HG03060 (cell line): ENCODE results near the gene TERT.

ENCODE experiments used
- ATAC-seq: cut with Tn5 transposase; IDR thresholded peaks from one replicate; pipeline ENCODE4 v1.9.1; 2021; ENCODE audit warnings: low read depth, moderate number of reproducible peaks; ENCODE audit not compliant: unreplicated experiment

TERT gene

DNA sequence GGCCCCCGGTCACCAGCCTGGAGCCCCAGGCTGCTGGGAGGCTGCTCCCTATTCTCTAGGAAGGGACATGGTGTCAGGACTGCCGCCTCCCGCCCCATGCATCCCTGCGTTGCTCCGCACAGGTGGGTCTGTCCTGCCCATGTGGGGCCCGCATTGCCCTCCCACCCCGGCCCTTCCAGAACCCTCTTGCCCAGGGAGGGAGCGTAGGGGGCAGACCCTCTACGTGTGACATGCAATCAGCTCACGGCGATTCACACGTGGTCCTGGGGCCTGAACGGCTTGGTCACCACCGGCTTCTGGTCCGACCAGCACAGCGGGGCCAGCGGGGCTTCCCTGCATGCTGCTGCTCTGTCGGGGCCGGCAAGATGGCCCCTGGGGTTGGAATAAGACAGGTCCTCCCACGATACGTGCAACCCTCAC is 84.0 kb downstream of the TERT start:
- no peak for ATAC-seq

DNA sequence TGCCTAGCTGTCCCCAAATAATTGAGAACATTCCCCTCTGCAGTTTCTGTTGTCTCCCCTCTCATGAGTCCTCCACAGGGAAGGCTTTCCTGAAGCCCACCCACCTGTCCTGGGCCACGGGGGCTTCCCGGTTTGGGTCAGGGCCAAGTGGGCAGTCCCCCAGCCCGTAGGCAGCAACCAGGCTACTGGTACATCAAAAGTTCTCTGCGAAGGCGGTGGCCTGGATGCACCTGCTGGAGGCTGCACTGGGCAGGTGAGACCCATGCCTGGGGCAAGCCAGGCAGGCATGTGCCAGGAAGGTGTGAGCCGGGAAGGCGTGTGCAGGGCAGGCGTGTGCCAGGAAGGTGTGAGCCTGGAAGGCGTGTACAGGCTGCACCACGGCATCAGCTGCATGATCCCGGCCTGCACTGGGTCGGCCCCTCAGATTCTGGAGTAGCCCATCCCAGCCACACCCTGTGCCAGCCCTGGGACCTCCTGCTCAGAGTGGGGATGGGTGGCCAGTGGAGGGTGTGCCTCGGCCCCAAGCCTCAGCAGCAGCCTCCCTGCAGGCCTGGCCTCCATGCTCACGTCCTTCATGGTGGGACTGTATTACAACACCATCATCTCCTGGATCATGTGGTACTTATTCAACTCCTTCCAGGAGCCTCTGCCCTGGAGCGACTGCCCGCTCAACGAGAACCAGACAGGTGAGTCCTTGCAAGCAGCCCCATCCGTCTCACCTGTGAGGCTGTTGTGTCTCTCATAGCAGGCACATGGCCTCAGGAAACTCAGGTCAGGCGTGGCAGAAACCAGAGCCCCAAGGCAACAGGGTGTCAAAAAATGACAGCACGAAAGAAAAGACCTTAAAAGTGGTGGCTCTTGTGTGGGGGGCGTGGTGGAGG is 84.7 kb downstream of the TERT start:
- ATAC-seq: no peak

DNA sequence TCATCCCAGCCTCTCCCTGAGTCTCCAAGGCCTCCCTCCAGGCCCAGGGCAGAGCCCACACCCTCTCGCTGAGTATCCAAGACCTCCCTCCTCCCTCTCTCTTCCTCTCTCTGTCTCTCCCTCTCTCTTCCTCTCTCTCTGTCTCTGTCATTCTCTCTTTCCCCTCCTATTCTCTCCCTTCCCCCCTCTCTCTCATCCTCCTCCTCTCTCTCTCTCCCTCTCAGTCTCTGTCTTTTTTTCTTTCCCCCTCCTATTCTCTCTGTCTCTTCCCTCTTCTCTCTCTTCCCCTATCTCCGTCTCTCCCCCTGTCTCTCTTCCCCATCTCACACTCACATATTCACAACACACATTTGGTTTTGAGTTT is 85.4 kb downstream of the TERT start:
- no peak for ATAC-seq

DNA sequence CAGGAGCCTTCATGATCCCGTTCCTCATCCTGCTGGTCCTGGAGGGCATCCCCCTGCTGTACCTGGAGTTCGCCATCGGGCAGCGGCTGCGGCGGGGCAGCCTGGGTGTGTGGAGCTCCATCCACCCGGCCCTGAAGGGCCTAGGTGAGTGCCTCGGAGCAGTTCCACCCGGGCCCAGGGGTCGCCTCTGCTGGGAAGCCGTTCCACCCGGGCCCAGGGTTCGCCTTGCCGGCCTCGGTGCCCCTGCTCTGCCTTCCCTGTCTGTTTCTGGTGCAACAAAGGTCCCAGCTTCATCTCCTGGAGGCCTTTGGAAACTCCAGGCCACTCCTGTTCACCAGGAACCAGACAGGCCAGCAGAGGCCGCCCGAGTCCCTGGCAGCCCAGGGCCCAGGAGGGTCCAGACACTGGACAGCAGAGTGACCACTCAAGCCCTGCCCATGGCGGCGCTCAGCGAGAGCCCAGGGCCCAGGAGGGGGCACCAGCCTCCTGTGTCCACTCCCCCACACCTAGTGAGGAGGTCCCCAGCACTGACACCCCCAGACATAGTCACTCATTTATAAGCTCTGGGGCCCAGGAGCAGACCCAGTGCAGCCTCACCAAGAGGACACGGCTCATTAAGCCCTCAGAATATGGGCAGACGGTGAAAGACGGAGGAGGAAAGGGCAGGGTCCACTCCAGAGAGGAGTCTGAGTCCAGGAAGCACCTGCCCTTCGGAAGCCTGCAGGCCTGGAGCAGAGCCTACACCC is 86.0 kb downstream of the TERT start:
- ATAC-seq: no peak

DNA sequence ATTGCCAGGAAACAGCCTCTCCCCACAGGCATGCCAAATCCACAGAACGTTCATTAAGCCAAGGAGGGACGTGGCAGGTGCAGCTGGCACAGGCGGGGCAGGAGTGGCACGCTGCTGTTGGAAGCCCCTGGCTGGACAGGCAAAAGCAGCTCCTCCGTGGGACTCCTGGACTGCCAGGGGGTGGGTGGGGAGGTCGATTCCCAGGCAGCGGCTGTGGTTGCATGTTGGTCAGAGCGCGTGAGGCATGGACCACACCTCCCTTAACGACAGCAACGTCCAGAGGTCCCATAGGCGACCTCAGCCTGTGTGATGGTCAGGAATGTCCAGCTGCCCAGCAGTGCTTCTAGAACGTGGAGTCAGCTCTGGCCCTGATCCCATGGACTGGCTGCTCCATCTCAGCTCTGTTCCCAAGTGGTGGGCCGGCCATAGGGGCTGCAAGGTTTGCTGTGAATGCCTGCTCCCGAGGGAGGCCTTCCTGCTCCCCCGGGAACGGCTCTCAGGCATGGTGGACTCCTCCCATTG is 86.6 kb downstream of the TERT start:
- ATAC-seq: no peak

DNA sequence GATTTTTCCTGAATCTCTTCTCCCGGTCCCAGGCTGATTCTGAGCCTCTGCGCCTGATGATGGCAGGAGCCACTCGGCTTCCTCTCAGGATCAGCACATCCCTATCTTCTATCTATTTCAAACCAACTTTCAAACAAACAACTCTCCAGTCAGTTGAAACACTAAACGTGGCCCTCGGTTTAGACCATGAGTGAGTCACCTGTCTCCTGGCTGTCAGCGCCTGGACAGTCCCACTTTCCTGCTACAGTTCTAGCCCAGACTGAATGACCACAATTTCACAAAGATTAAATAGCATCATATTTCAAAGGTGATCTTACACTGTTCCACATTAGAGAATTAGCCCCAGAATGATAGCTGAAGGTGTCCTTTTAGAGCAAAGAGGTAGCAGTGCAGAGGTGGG is 87.3 kb downstream of the TERT start:
- ATAC-seq: no peak

DNA sequence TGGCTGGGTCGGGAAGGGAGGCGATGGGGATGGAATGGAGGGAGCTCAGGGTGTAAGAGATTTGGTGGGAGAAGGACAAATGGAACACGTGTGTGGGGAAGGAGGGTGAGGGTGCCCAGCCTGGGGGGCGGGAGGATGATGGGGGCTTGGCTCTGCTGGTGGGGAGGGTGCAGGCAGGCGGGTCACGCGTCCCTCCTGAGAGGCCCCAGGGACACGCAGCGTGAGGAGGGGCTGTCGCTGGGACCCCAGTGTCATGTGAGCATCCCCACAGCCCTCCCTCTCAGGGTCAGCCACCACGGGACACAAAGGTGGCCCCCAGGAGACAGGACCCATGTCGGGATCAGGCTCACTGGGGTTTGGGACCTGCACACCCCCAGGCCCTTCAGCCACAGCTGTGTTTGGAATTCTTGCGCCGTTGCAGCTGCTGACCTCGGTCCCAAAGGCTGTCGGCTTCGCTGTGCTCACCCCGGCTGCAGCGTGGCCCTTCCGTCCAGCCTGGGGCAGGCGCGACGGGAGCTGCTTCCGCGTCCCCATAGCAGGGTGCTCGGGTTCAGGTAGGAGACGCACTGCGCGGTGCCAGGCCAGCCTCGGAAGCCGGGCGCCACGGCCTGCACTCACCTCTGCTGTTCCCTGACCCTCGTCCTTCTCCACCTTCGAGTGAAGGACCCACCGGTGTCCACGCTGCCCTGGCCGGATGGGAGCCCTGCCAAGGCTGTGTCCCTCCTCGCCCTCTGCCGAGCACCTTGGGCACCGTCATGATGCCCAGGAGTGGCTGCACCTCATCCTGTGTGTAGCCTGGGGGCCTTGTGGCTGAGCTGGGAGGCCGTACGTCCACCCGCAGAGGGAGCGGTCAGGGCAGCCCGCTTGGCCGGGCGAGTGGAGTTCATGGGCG is 88.1 kb downstream of the TERT start:
- no peak for ATAC-seq

DNA sequence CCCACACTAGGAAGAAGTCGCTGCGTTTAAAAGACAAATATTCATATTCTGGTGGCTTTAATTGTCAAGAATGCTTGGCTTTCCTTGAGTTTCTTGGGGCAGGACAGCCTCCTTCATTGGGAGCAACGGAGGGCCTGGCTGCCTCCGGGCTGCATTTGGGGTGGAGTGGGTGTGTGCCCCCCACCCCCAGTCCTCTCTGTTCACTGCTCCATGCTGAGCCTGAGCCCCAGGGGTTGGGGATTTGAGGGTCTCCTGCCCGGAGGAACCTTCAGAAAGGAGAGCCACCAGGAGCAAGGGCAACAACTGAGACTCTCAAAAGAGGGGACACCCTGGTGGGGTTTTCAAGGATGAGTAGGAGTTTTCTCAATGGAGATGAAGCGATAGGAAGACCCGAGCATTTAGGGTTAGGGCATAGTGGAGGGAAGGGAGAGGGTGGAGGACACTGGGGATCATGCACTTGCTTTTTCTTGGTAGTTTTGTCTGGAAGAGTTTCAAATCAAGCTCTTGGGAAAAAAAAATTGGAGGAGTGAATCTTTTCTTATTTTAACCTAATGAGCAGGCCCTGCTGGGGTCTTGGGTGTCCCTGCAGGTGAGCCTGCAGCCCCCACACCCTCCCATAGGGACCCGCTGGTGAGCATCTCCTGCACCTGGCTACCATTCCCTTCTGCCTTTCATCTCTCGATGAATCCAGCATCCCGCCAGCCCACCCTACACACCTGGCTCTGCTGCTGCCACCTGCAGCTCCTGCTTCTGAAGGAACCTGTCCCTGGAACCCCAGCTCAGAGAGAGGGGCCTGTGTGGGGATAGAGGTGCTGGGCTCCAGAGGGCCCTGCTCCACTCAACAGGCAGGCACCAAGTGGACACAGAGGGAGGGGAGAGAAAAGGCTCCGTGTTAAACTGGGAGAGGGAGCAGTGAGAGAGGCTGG is 89.3 kb downstream of the TERT start:
- ATAC-seq: no peak

DNA sequence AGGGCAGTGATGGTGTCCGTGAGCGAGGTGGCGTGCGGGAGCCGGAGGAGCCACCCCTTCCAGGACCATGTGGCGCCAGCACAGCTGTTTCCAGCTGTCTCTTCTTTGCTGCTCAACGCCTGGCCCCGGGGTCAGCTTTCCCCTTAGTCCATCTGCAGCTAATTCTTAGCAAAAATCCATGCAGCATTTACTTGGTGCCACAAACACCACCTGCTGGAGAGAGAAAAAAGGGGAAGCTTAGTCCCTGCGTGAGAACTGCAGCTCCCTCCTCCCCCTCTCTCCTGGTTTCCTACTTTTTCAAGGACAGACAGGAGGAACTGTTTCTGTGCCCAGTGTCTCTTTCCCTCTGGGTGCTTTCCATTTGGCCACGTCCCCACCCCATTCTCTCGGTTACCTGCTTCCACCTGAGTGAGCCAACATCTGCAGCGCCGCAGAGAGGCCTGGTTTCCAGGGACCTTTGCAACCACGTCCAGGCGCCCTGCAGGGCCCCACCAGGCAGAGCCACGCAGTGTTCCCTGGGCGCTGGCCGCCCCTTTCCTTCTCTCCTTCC is 90.1 kb downstream of the TERT start:
- no peak for ATAC-seq

DNA sequence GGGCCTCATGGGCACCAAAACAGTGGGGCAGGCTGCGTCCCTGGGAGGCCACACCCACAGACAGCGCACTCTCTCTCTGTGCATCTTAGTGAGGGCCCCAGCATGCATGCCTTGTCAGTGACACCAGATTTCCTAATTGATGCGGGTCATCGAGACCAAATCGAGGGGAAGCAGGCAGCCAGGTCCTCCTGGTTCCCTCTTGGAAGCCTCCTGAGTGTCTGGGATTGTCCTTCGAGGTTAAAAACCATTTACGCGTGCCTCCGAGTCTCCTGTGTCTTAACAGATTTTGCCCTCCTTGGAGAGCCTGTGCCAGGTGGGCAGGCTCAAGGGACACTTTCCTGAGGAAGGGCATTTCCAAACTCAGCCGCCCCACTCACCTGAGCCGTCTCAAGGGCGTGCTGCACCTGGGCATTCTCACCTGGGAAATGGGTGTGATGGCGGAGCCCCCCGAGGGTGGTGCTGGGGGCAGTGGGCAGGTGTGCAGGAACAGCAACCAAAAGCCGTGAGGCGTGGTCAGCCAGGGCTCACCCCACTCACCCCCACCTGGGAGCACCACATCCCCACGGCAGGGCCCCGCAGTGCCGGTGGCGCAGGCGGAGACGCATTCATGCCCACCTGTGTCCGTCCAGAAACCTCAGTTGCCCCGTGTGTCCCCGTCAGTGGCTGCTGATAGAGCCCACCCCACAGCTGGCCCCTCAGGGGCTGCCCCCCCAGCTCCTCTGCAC is 90.7 kb downstream of the TERT start:
- ATAC-seq: no peak

DNA sequence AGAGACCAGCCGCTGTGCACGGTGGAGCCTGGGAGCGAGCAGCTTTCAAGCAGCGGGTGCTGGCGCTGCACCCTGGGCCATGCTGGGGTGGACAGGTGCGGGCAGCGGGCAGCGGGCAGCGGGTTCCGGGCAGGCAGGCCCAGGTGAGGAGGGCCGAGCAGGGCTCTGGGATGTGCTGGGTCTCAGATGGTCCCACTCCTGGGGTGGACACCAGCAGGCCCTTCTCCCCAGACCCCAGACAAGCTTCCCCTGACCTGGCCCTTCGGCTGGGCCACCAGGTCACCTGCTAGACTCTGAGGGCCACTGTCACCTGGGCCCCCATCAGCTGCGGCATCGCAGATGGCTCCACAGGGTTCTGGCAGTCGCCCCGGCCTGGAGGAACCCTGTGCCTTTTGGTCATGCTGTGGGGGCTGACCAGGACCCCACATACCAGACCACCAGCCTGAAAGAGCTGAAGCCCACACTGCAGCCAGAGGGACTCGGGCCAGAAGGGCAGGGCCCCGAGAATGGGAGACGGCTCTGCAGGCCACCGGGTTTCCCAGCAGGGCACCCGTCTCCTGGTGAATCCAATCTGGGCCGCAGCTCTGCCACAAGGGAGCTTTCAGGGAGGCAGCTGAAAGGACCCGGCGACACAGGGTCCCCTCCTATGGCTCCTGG is 91.4 kb downstream of the TERT start:
- no peak for ATAC-seq
